ENCODE data around the gene PDCD1.

GRCh38 chr2:241810307-241811200 lies 48.1 kb downstream of the PDCD1 start:
- no peak for TF ChIP-seq CTCF (optimal IDR thresholded peaks at IDR 0.05 in 1 of 3, IDR thresholded peaks at IDR 0.05 in 1 of 3, conservative IDR thresholded peaks at IDR 0.05 in 1 of 3; ENCODE audit: extremely low read depth in 1 of 3, insufficient read depth in 2 of 3, low read length in 3 of 3)
- TF ChIP-seq EZH2 (IDR thresholded peaks at IDR 0.05; ENCODE audit: low read length): no peak

Data from keratinocyte (primary cell).